Activated T-helper 1 cell treated with Interleukin-2 at 50 U/mL for 16 hours (primary cell): ENCODE measurements around the gene BTBD19.
"Not testable (repeated sequence)": the region's sequence is repeated elsewhere in the genome, so short reads cannot be mapped to it uniquely, and the experiment has no call there.

Experiments
- DNase-seq: peaks from one replicate; pipeline ENCODE4 v3.0.0-alpha.2; 2020; ENCODE audit warnings: low read depth

The BTBD19 gene

DNA sequence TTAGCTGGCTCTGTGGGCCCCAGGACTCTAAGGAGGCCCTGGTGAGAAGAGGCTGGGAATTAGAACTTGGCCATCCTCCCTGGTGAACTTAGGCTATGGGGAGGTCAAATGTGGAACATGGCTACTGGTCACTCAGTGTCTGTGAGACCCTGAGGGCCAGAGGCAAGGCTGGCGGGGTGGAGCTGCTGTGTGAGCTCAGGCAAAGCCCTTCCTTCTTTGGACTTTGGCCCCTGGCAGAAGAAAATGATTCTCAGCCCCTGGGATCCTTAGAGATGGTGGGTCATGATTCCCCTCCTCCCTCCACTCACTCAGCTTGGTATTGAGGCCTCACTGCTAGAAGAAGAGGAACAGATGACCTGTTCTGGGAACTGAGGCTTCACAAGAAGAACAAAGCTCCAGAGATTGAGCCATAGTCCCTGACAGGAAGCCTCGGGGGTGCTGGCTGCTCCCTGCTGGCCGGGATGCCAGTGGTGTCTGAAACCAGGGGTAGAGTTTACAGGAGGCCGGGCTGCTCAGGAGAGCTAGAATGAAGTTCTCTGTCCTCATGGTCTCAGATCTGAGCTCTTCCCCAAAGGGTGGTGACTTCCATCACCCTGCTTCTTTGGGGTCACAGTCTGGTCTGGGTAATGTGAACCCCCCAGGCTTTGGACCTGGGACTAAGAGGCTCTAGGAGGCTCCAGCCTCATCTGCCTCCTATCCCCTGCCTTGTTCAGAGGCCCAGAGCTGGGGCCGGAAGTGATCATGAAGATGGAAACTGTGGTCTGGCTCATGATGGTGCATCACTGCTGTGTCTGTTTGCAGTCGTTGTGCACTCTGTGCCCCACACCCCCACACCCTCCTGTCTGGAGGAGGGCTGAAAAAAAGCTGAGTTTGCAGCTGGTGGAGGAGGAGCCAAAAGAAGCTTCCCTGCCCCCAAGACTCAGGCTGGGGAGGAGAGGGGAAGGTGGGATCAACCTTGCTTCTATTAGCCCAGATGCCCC is 905 bp downstream of the BTBD19 start:
- peak; percentile 83 for DNase-seq

DNA sequence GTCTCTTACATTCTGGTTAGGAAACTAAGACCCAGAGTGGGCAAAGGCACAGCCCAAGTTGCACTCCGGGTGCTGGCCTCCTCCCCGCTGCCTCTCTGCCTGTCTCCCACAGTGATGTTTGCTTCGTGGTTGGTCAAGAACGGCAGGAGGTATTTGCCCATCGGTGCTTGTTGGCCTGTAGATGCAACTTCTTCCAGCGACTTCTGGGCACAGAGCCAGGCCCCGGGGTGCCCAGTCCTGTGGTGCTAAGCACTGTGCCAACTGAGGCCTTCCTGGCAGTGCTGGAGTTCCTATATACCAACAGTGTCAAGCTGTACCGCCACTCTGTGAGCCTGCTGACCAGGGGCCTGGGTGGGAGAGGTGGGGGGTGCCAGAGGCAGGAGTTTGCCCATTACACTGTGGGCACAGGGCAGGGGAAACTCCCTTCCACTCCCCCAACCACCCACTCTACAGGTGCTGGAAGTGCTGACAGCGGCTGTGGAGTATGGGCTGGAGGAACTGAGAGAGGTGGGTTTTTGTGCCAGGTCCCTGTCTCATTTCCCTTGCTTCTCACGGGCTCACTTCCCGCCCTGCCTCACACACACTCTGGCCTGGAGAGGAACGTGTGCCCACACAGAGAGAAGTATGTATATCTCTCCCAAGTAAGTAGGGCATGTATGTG is 1.9 kb downstream of the BTBD19 start:
- no peak for DNase-seq

DNA sequence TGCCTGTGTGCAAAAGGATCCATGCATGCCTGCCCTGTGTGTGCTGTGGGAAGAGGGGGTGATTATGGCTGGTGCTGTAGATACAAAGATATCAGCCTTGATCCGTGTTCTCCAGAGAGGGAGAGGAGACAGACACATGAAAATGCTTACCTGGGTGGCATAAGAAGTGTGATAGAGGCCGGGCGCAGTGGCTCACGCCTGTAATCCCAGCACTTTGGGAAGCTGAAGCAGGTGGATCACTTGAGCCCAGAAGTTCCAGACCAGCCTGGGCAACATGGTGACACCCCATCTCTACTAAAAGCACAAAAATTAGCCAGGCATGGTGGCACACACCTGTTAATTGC is 2.4 kb downstream of the BTBD19 start:
- DNase-seq: not testable (repeated sequence)

DNA sequence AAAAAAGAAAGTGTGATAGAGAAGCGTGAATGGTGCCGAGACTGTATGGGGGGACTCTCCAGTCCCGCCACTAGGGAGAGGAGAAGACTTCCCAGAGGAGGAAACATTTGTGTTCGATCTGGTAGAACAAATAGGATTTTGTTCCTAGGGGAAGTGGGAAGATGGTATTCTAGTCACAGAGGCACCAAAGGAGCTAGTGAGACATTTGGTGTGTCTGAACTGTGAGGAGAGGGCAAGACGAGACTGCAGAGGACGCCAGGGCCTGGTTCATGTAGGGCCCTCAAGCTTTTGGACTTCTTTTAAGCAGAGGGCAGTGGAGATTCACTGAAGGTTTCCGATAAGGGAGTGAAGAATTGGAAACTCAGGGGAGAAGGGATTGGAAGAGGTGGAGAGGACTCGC is 2.9 kb downstream of the BTBD19 start:
- no peak for DNase-seq

DNA sequence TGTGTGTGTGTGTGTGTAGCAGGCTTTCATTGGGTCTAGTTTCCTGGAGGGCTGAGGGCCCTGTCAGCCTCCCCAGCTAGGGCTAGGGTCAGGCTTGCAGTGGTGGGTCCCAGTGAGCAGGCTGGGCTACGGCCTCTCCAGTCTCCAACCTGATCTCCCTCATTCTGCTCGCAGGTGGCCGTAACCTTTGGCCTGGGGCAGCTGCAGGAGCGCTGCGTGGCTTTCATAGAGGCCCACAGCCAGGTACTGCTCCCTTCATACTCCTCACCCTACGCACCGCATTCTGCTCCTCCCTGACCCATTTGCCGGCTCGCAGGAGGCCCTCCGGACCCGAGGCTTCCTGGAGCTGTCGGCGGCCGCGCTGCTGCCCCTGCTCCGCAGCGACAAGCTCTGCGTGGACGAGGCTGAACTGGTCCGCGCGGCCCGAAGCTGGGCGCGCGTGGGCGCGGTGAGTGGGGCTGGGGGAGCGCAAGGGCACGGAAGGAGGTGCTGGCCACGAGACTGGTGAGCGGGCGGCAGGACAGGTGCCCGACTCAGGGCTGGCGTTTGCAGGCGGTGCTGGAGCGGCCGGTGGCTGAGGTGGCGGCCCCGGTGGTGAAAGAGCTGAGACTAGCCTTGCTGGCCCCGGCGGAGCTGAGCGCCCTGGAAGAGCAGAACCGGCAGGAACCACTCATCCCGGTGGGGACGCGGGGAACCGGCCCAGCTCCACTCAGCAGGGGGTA is 4.7 kb downstream of the BTBD19 start:
- no peak for DNase-seq

DNA sequence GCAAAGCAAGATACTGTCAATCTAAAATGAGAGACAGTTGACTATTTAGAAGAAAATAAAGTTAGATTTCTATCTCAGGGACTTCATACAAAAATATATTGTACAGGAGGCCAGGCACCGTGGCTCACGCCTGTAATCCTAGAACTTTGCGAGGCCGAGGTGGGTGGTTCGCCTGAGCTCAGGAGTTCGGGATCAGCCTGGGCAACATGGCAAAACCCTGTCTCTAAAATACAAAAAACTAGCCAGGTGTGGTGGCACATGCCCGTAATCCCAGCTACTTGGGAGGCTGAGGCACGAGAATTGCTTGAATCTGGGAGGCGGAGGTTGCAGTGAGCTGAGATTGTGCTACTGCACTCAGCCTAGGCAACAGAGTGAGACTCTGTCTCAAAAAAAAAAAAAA is 7.6 kb downstream of the BTBD19 start:
- DNase-seq: not testable (repeated sequence)

DNA sequence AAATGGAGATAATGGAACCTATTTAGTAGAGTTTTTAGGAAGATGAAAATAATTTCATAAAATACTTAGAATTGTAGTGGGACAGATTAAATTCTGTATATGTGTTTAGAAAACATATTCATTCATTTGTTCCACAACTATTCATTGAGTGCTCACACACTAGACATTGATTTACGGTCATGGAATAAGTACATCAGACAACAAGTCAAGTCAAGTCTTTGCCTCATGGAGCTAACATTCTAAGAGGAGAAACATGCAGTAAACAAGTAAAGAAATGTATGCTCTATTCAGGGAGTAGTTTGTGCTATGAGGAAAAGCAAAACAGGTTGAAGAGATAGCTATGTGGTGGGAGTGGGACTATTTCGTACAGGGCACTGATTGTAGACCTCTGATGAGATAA is 9.0 kb downstream of the BTBD19 start:
- no peak for DNase-seq

DNA sequence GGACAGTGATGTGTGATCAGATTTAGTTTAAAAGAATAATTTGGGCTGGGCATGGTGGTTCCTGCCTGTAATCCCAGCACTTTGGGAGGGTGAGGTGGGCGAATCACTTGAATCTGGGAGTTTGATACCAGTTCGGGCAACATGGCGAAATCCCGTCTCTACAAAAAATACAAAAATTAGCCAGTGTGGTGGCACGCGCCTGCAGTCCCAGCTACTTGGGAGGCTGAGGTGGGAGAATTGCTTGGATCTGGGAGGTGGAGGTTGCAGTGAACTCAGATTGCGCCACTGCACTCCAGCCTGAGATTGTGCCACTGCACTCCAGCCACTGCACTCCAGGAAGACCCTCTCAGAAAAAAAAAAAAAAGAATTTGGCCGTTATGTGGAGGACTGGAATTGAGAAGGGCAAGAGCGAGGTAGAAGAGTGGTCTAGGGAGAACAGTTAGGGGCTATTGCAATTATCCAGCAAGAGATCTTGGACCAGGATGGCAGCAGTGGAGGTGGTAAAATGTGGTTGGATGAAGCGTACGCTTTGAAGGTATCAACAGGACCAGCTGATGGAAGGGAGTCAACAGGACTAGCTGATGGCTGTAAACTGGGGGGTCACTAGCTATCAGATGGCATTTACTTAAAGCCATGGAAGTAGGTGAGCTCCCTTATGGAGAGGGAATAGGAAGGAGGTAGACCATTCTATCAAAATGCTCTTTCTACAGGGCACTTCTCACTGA is 9.6 kb downstream of the BTBD19 start:
- no peak for DNase-seq

DNA sequence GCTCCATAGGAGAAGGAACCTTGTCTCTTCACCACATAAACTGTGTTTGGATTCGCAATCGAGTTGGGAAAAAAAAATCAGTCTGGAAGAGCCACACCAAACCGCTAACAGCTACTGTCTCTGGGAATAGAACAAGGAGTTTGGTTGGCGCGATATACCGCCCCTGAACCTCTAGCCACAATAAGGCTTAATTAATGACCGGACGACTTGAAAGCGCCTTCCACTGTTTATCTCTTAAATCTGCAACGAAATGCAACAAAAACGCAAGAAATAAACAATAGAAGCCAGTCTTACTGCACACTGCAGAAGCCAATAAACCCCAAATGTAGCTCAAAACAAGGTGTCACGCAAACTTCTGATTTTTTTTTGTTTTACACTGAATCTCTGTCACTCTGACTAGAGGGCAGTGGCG is 10.9 kb downstream of the BTBD19 start:
- DNase-seq: no peak

DNA sequence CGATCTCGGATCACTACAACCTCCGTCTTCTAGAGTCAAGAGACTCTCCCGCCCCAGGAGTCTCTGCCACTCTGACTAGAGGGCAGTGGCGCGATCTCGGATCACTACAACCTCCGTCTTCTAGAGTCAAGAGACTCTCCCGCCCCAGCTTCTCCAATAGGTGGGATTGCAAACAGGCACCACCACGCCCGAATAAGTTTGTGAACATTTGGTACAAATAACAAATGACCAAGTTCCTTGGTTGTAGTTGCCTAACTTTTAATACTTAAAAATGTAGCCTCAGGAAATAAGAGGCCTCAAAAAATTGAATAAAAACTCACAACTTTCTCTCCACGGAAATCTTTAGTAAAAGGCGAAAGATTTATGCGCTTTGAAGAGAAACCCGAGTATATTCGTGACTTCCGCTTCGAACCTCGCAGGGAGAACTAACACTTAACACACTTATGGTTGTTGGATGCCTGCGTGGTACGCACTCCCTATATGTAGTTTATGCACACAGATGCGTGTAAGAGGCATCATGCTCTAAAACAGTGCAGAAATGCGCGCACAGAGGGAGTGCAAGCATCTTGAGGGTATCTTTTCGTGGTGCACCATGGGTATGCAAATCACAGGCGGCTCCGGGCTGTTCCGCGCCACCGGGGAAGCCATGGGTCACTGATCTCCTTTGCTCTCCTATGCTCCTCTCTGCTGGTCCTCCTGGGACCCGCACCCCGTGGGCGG is 11.4 kb downstream of the BTBD19 start:
- DNase-seq: peak; percentile 64

DNA sequence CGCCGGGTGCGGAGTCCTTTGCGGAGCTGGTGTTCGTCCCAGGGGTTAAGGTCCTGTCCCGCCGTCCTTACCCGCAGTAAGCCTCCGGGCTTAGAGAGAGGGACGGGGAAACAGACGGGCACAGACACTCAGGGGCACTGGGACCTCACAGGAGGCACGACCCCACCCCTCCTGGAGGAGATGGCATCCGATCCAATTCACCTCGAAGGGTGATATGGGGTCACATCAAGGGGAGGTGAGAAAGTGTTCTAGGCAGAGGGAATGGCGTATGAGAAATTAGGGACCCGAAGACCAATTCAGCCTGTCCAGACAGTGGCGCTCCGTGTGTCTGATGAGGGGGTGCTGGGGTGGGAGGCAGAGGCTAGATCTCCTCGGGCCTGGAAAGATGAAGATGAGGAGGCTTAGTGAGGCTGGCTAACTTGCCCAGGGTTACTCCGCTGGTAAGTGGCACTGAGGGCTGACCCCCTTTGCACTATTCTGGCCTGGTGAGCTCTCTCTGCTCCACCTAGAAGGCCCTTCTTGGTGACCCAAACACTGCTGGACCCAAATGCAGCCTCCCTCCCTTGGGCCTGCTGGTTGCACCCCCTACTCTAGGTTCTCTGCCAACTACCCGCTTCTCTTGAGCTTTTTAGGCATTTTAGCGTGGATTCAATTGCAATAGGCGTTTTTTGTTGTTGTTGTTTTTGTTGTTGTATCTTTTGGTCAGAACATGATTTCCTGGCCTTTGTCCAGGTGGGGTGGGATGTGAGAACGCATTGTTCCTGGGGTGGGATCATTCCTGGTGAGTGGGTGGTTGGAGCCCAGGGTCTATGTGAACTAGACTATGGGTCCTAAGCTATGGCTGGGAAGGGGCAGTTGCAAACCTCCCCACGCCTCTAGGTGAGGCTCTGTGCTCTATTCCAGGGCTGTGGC is 12.3 kb downstream of the BTBD19 start:
- no peak for DNase-seq

DNA sequence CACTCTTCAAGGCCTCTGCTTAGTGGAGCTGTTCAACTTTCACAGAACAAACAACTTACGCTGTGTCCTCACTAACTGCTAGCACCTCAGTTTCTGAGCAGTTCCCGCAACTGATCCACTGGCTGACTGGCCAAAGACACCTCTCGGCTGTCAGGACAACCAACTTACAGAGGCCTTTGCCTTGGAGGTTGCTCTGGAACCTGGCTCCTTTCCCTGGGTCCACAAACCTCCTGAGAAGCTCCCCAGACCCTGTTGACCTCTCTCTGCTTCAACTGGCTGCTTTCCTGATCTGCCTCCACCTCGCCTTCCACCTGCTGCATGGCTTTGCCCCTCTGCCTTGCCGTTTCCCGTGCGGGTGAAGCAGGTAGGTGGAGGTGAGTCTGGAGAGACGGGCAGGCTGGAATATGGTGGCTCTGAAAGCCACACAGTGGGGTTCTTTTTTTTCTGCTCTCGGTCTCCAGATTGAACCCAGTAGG is 13.0 kb downstream of the BTBD19 start:
- no peak for DNase-seq

DNA sequence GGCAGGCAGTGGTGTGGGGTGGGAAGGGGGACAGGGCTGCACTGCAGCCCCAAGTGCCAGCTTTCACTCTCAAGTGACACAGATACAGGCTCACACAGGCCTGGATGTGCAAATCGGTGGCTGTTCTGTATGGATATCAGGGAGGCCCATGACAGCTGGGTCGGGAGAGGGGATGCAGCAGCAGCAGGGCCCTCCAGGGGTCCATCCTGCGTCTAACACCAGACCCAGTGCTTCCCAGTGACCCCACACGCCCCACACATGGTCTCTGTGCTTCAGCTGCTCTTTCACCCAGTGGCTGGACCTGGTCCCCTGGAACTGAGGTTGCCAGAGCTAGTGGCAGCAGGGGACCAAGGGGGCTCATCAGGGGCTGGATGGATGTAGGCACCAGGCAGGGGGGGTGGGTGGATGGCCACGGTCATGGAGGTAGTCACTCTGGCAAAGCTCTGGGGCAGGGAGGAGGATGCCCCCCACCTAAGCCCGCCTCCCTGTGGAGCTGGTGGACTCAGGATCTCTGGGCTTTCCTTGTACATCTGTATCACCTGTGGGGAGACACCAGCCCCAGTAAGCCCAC is 13.9 kb downstream of the BTBD19 start:
- DNase-seq: no peak

DNA sequence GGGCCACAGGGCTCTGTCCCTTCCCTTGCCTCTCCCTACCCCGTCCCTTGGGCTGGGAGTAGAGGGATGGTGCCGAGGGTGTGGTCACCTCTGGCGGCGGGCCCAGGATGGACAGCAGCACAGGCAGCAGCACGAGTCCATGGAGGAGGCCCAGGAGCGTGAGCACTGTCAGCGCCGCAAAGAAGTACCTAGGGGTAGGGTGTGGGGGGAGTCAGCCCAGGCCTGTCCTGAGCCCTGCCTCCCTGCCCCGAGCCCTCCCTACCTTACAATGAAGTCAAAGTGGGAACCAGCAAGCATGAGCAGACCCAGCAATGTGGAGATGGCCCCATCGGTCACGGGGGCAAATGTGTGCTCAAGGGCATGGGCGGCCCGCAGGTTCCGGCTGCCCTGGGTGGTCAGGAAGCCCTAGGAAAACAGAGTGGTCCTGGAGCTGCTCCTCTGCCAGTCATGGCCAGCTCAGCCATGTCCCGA is 14.7 kb downstream of the BTBD19 start:
- no peak for DNase-seq

DNA sequence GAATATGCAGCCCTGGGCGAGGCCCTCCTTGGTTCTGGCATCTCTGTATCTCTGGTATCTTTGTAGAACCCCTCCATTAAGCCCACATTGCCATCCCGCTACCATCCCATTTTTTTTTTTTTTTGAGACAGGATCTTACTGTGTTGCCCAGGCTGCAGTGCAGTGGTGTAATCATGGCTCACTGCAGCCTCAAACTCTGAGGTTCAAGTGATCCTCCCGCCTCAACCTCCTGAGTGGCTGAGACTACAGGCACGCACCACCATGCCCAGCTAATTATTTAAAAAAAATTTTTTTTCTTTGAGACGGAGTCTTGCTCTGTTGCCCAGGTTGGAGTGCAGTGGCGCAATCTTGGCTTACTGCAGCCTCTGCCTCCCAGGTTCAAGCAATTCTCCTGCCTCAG is 16.1 kb downstream of the BTBD19 start:
- not testable (repeated sequence) for DNase-seq

DNA sequence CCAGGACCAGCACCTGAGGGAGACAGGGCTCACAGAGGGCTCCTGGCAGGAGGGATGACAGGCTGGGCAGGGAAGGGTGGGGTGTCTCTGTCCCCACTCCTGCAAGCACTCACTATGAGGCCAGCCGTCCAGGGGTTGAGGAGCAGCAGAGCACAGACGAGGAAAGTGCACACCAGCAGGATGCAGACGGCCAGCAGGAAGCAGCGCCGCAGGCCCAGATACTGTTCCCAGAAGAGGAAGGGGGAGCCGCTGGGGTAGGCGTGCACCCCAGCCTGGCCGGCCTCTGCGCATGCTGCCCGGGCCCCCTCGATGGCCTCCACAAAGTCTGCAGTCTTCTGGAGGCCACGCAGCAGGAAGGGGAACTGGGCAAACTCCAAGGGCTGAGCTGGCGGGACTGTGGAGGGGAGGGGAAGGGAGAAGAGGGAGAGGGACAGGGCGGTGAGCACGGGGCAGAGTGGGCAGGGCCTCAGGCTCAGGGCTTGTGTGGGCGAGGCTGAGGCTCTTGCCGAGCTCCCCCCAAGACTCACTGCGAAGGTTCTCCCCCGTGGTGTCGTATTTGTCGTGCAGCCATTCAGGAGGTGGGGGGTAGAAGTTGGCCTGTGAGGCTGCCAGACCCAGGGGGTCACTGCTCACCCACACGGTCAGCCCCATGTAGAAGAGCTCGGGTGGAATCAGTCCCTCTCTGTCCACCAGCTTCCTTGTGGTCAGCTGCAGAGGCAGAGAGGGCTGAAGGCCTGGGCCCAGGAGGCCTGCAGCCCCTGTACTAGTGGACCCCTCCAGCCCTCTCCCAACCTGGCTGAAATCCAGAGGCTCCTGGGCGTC is 18.3 kb downstream of the BTBD19 start:
- no peak for DNase-seq

DNA sequence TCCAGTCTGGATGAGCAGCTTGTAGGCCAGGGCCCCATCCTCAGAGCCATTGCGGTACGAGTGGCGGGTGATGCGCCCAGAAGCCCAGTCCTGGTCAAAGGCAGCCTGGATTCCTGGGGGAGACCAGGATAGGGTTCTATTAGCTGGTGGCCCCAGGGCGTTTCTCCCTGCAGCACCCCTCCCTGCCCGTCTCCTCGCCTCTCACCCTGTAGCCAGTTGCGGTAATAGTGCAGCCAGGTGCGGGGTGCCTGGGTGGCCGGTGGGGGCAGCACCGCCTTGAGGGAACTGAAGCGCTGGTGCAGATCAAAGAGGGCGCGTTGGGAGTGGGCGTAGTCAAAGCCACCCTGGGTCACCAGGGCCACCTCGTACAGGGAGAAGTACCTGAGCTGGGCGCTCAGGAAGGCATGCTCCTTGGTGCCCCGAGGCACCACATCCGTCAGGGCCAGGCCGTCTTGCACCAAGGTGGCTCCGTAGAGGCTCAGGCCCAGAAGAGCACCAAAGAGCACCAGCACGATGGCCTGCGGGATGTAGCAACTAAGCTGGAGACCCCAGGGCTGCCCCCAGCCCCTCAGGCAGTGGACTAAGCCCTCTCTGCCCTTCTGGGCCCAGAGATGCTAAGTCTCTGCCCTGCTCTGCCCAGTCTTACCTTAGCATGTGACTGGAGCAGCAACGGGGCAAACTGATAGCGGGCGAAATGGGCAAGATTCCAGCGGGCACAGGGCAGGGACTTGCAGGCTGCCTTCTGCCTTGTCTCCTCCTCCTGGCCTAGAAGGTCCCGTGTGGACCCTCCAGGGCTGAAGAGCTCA is 19.1 kb downstream of the BTBD19 start:
- DNase-seq: no peak
